HG03196 (cell line): Measurements from ENCODE around the gene NCSTN.

ENCODE experiments used
- ATAC-seq: cut with Tn5 transposase; IDR thresholded peaks from one replicate; pipeline ENCODE4 v1.9.1; 2021; ENCODE audit not compliant: unreplicated experiment

The NCSTN gene

GRCh38 chr1:160346958-160347357 is 3.8 kb downstream of the NCSTN start:
- no peak for ATAC-seq

- ATAC-seq = no peak
Observed at GRCh38 chr1:160351629-160352028, 8.4 kb downstream of the NCSTN start.

- no peak for ATAC-seq
Observed at GRCh38 chr1:160352555-160352954, 9.4 kb downstream of the NCSTN start.

- no peak for ATAC-seq
Observed at GRCh38 chr1:160353223-160353622, 10.0 kb downstream of the NCSTN start.

GRCh38 chr1:160354388-160354985 is 11.3 kb downstream of the NCSTN start:
- no peak for ATAC-seq

- no peak for ATAC-seq
Observed at GRCh38 chr1:160357286-160358002, 14.3 kb downstream of the NCSTN start.

GRCh38 chr1:160358073-160358472 is 14.9 kb downstream of the NCSTN start:
- no peak for ATAC-seq

GRCh38 chr1:160359559-160360226 is 16.5 kb downstream of the NCSTN start:
- no peak for ATAC-seq

GRCh38 chr1:160360227-160360695 is 17.1 kb downstream of the NCSTN start:
- no peak for ATAC-seq

- ATAC-seq = no peak
Observed at GRCh38 chr1:160361199-160361598, 18.0 kb downstream of the NCSTN start.

- ATAC-seq = no peak
Observed at GRCh38 chr1:160361814-160362167, 18.6 kb downstream of the NCSTN start.

- ATAC-seq = no peak
Observed at GRCh38 chr1:160362168-160362957, 19.2 kb downstream of the NCSTN start.

GRCh38 chr1:160363010-160363409 is 19.8 kb downstream of the NCSTN start:
- no peak for ATAC-seq

- no peak for ATAC-seq
Observed at GRCh38 chr1:160363951-160364735, 21.0 kb downstream of the NCSTN start.

- no peak for ATAC-seq
Observed at GRCh38 chr1:160365325-160365724, 22.1 kb downstream of the NCSTN start.

GRCh38 chr1:160366731-160367515 is 23.7 kb downstream of the NCSTN start, which contains the start of gene NHLH1:
Gene NHLH1, plus strand, starts transcription at chr1:160367071. Its CDS starts 3,661 bp downstream, at chr1:160370732.
- no peak for ATAC-seq

- ATAC-seq = no peak
Observed at GRCh38 chr1:160367516-160367900, 24.3 kb downstream of the NCSTN start.

GRCh38 chr1:160367934-160368923 is 25.0 kb downstream of the NCSTN start:
- no peak for ATAC-seq

GRCh38 chr1:160369087-160369486 is 25.9 kb downstream of the NCSTN start:
- ATAC-seq = no peak
